Stimulated activated CD8-positive, alpha-beta memory T cell treated with anti-CD3 and anti-CD28 coated beads, Interleukin-4, amount 100 ng/mL, for 24 hours (primary cell): ENCODE data around the gene CXorf51A.
"Not testable (repeated sequence)": the region's sequence is repeated elsewhere in the genome, so short reads cannot be mapped to it uniquely, and the experiment has no call there.

ENCODE experiments used
- DNase-seq: peaks from one replicate; pipeline ENCODE4 v3.0.0-alpha.2; 2020; ENCODE audit warnings: low read depth

Gene CXorf51A

GRCh38 chrX:146814644-146815043 is at the start of gene CXorf51A:
Gene CXorf51A (minus strand): TSS chrX:146814744. CDS start chrX:146814723, 21 bp downstream.
- not testable (repeated sequence) for DNase-seq

- no peak for DNase-seq
Observed at GRCh38 chrX:146863566-146863965, 49.0 kb upstream of the CXorf51A start.

GRCh38 chrX:146854281-146854680 is 39.7 kb upstream of the CXorf51A start:
- no peak for DNase-seq

- DNase-seq = no peak
Observed at GRCh38 chrX:146831994-146832393, 17.4 kb upstream of the CXorf51A start.

GRCh38 chrX:146809471-146809870 is 5.1 kb downstream of the CXorf51A start, which contains the start of gene CXorf51B:
Gene CXorf51B (plus strand): TSS chrX:146809771. CDS start chrX:146809792, 21 bp downstream.
- not testable (repeated sequence) for DNase-seq
